ENCODE data around the gene TMEM250.

DNA sequence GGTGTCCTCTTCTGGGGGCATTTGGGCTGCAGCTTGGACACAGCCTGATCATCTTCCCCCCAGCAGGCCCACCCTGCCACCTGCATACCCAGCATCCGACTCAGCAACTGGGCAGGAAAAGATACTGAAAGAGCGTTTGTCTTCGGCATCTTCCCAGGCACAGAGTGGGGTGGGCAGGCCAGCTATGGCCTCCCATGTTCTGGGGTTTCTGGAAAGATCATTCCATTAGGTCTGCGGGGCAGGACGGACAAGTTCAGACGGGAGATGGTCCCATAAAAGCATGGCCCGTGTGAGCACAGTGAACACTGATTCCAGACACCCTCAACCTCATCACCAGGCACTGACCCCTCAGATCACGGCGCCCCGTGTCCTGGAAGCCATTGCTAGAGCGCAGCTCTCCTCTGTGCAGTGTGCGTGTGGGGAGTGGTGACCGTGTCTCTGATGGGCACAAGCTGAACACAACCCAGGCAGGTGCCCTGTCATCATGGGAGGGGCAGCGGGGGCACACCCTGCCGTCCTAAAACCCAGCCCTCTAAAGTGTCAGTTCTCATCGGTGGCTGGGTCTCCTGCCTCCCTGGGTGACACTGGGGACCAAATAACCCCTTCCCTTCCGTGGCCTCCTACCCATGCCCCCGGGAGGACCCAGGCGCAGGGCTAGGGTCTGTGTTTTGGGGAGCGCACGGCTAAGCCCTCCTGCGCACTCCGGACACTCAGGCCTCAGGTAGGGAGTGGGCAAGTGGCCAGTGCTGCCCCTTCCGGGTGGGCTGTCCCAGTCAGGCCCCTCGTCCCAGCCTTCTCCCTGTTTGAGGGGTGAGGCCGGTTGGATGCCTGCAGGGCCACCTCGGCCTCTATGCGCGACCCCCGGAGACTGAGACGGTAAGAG is 13.2 kb upstream of the TMEM250 start:
- TF ChIP-seq, protein P1, sequence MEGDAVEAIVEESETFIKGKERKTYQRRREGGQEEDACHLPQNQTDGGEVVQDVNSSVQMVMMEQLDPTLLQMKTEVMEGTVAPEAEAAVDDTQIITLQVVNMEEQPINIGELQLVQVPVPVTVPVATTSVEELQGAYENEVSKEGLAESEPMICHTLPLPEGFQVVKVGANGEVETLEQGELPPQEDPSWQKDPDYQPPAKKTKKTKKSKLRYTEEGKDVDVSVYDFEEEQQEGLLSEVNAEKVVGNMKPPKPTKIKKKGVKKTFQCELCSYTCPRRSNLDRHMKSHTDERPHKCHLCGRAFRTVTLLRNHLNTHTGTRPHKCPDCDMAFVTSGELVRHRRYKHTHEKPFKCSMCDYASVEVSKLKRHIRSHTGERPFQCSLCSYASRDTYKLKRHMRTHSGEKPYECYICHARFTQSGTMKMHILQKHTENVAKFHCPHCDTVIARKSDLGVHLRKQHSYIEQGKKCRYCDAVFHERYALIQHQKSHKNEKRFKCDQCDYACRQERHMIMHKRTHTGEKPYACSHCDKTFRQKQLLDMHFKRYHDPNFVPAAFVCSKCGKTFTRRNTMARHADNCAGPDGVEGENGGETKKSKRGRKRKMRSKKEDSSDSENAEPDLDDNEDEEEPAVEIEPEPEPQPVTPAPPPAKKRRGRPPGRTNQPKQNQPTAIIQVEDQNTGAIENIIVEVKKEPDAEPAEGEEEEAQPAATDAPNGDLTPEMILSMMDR (IDR thresholded peaks at IDR 0.05 in 8 of 11, conservative IDR thresholded peaks at IDR 0.05 in 3 of 11), result no peak
- TF ChIP-seq POLR2AphosphoS5 (IDR thresholded peaks at IDR 0.05) (no peak), POLR2A (IDR thresholded peaks at IDR 0.05) (no peak)
